GM18519 (cell line): ENCODE measurements around the gene KRT75.

ENCODE experiments used
- ATAC-seq: cut with Tn5 transposase; IDR thresholded peaks from one replicate; pipeline ENCODE4 v1.9.1; 2021; ENCODE audit warnings: mild to moderate bottlenecking, moderate library complexity; ENCODE audit not compliant: unreplicated experiment, low FRiP score

KRT75 gene

DNA sequence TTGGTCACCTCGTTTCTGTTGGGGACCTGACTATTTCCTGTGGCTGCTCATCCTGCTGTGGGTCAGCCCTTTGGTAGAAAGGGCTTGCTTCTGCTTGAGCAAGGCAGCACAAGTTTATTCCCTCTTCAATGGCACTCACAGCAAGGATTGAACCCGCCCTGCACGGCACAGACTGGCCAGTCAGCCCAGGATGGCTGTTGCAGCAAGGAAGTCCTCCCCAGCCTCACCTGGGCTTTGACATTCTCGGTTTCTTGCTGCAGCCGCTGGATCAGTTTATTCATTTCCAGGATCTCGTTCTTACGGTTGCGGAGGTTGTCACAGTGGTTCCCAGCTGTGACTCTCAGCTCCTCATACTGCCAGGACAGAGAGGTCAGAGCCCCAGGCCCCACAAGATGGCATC lies 37.5 kb downstream of the KRT75 start:
- no peak for ATAC-seq

DNA sequence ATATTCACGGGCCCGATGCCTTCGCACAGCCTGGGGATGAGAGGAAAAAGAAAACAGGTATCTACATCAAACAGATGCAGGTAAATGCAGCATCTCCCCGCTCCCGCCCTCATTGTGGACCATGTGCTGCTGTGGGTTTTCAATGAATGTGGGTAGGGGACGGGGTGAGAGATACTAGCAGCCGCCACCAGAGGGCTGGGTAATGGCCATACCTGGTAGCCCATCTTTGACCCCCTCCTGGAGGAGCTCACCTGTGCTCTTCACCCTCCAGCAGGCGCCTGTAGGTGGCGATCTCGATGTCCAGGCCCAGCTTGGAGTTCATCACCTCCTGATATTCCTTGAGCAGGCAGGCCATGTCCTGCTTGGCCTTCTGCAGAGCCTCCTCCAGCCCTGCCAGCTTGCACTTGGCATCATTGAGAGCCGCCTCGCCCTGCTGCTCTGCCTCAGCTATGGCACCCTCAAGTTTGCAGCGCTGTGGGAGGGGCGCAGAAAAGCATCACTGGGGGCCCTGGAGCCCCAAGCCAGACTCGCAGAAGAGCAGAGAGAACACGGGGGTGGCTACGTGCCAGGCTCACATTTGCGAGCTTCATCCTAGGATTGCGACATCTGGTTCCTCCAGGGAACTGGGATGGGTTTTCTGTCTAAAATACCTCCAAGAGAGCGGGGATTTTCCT lies 38.3 kb downstream of the KRT75 start:
- no peak for ATAC-seq

DNA sequence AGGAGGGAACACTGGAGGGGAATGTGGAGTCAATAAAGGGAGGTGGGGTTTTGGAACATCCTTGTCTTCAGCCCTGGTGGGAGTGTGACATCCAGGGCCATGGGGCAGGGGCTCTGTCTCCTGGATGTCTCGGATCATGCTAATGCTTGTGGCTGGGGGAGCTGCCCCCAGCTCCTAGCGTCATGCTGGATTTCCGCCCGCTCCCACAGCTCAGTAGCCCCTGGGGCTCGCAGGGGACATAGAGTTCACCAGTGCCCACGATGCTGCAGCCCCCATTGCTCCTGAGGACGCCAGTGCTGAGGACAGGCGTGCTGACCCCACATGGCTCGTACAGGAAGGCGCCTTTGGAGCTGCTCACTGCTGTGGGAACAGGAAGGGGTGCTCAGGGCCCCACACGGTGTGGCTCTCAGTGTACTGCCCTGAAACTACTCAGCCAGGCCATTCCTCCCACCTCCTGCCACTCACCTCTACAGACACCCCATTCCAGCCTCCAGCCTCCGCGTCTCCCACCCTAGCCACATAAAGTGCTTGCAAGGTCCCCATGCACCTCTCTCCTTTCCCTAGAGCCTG lies 39.2 kb downstream of the KRT75 start:
- ATAC-seq = no peak

DNA sequence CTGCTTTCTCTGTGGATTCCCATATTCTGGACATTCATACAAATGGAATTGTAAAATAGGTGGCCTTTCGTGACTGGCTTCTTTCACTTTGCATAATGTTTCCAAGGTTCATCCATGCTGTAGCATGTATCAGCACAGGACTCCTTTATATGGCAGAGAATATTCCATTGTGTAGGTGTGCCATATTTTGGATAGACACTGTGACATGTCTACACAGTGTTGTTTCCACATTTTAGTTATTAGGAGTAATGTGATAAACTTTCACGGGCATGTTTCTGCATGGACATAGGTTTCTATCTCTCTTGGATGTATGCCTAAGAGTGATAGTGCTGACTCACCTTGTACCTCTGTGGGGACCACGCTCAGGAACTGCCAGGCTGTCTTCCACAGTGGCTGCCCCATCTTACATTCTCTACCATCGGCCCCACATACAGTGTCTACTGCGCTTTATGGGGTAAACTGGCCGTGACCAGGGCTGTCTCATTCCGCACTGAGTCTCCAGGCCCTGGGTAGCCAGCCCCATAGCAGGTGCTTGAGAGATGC lies 41.6 kb downstream of the KRT75 start:
- no peak for ATAC-seq

DNA sequence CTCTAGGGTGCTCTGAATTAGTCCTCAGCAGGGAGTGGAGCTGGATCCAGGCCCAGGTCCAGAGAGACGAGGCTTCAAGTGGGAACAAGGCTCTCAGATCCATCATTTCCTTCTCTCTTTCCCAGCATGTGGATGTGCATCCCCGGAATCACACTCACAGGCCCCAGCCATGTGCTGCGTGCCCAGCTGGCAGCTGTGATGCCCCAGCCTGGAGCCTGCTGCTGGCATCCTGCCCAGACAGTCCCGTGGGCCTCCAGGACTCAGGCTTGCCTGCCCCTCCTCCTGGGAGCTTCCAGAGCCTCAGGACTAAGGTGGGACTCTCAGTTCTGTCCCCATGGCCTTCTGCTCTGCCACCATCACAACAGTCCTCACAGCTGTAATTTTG lies 42.6 kb downstream of the KRT75 start:
- no peak for ATAC-seq

DNA sequence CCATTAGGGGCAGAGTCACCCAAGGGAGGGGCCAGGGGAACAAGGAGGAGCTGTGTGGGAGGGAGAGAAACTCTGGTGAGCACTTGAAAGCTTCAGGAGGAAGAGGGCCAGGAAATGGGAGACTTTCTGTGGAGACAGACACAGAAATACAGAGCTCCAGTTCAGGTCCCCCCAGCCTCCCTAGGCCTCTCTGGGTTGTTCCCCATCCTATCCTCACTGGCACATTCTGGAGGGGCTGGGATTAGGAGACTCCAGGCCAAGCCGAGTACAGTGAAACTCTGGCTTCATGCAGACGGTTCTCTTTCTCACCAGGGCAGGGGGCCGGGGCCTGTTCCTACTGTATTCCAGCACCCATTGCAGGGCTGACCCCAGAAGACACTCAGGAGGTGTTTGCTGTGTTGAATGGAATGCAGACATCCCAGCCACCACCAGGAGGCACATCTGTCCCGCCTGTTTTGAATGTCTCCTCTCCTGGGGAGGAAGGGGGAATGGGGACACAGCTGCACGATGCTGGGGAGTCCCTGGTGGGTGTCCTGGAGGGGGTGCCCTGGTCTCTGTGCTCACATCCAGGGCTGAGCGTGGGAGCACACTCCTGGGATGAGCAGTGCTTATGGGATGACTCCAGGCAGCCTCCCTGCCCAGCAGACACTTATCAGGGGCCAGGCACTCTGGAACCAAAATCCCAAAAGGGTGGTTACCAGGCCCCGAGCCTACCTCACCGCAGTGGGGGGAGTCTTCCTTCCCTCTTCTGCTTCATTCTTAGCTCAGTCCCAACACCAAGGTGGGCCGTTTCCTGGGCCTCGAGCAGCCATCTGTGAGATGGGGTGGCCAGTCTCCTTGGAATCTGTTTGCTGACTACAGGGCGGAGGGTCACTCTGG lies 43.2 kb downstream of the KRT75 start:
- no peak for ATAC-seq

DNA sequence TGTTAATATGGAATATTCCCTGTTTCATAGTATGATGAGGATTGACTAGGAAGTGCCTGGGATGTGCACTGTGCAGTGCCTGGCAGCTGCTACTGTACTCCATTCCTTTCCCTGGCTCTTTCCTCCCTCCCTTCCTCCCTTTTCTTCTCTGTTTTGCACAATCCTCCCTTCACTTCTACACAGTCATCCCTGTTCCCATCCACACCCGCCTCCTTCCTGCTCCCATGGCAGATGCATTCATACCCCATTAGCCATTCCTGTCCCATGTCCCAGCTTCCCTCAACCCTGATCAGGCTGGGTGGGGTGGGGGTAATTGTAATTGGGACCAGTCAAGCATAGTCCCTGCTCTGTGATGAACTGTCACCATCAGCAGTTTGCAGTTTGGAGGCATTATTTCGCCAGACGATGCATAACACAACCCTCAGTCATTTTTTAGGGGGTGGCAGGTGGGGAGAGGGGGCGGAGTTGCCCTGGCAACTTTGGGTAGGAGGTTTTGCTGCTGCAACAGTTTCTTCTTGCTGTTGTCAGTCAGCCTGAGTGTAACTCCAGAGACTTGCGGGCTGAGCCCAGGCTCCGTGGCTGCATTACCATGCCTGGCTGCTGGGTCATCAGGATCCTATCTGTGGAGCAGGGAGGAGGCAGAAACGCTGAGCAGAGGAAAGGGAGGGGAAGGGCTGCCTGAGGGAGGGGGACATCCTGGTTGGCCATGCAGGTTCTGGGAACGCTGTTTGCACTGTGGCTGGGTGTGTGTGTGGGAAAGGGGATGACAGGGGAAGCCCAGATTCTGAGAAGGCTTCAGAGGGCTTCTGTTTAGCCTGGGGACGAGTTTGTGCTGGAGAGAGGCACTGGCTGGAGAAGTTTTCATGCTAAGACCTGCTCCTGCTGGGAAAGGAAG lies 44.6 kb downstream of the KRT75 start:
- ATAC-seq = no peak

DNA sequence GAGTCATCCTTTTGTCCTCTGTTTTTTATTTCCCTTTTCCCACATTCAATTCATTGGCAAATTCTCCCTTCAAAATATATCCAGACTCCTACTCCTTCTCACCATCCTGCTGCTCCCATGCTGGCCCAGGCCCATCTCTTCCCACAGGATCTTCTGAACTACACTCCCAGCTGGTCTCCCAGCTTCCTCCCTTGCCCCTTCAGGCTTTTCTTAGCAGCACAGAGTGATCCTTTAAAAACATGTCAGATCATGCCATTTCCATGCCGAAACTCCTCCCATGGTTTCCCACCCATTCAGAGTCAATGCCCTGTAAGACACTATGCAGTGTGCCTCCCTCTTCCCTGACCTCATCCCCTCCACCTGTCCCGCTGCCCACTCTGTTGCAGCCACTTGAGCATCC lies 46.3 kb downstream of the KRT75 start:
- ATAC-seq = no peak

DNA sequence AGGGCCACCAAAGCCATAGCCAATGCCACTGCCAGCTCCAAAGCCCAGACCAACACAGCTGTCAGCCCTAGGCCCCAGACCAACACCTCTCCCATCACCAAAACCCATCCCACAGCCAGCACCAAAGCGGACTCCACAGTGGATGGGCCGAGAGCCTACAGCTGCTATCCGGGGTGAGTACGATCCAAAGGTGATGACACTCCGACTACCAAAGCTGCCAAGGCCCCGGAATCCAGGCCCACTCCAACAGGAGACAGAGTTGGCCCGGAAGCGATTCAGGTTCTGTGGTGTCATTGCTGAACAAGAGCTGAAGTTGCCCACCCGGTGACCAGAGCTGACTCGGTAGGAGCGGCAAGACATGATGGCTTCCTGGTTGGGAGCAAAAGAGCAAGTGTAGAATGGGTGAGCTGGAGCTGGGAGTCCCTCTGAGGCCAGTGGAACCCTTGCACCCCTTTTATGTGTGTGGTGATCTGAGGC lies 48.9 kb downstream of the KRT75 start, which contains the start of gene KRT84:
Gene KRT84 (minus strand): TSS at position 427 of the 477 bp plus-strand sequence. CDS start 67 bp downstream, at position 360.
- ATAC-seq = no peak

DNA sequence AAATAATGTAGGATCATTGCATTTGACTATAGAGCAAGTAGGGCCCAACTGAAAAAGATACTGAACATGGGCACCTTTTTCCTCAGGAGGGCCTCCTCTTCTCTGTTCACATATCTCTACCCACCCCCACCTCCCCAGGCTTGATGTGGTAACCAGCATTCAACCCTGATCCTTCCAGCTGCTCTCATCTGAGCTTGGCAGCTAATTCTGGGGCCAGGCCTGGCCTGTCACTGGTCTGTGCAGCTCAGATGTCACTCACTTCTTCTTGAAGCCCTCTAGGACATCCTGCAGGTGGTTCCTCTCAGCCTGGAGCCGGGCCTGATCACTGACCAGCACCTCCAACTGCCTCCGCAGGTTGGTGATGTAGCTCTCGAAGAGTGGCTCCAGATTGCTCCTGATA lies 50.8 kb downstream of the KRT75 start:
- no peak for ATAC-seq

DNA sequence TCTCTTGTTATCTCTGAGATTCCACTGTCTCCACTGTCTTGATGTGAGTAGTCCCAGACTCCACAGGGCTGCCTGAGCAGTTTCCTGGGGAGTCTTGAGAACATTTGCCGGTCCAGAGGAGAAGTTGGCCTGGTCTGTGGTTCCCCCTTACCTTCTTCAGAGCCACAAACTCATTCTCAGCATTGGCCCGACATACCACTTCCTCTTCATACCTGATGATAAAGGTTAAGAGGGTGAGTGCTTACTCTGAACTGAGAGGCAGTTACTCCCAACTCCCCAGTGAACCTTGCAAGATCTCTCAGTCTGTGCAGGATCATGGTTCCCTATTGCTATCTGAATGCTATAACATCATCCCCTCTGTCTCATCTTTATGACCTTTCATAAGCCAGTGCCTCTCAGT lies 51.3 kb downstream of the KRT75 start:
- ATAC-seq = no peak

DNA sequence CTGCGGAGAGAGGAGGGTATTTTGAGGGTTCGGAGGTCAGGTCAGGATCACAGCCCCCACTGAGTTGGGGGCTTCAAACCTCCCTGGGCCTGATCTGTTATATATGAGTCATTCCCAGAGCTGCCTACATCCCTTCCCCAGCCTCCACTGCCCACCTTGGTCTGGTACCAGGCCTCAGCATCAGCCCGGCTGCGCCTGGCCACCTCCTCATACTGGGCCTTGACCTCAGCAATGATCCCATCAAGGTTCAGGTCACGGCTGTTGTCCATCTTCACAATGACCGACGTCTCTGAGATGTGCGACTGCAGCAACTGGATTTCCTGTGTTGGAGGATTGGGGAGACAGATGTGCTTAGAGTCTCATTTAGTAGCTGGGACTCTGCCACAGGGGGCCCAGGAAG lies 53.0 kb downstream of the KRT75 start:
- no peak for ATAC-seq

DNA sequence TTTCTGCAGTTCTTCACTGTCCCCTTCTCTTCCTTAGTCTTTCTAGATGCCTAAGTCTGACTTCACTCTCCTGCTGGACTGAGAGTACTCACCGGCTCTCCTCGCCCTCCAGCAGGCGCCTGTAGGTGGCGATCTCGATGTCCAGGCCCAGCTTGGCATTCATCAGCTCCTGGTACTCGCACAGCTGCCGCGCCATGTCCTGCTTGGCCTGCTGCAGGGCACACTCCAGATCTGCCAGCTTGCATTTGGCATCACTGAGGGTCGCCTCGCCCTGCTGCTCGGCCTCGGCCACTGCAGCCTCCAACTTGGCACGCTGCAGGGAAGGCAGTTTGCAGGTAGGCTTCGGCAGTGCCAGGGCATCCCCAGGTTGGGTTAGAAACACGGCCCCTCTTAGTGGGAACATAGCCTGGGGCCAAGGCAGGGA lies 53.9 kb downstream of the KRT75 start:
- ATAC-seq = no peak

DNA sequence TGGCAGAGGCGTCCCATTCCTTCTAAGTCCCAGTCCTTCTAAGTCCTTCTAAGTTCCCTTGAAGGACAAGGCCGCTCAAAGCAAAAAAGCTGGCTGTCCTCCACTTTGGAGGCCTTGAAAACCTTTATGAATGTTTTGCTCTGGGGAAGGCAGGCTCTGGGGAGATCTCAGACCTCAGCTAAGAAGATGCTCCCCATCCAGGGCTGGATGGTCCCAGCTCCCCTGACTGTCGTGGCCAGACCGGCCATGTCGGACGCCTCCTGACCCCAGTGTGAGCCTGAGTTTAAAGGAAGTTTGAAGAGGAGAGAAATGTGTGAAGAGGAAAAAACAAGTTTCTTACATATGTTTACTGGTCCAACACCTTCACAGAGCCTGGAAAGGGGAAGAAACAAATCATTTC lies 54.6 kb downstream of the KRT75 start:
- no peak for ATAC-seq

DNA sequence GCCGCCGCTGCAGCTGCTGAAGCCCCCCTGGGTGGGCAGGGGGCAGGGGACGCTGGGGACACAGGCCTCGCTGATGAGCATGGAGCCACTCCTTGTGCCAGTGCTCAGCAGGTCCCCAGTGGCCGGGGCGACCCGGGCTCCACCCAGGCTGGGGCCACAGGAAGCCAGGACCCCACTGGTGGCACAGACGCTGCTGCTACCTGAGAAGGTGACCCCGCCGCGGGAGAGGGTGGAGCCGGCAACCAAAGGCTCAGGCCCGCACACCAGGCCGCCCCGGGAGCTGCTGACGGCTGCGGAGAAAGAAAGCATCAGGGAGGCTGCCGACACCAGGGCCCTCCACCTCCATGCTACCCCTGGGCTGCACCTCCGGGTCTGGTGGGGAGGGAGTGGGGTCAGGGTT lies 56.1 kb downstream of the KRT75 start:
- ATAC-seq = no peak

DNA sequence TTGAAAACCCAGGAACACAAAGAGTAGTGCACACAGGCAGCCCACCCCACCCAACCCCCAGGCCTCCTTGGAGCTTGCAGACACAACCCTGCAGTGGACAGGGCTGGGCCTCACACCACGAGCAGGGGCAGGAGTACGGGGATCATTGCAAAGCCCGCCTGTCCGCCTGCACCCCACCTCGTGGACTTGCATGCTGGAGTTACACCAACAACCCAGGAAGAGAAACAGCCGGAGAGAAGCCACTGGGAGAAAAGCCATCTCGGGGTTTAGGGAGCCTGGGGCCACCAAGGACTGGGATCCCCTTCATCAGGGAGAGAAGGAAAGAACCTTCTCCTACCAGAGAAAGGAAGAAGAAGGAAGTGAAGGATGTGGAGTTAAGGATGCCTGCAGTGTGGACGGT lies 56.9 kb downstream of the KRT75 start:
- ATAC-seq = no peak
